GM23248 (cell line): Measurements from ENCODE around the gene TM9SF1. TPM values are rescaled to one million over a fixed set of nuclear protein-coding genes. Genes with fewer than 3 reads are reported as not detected.

ENCODE experiments used
- DNase-seq: peaks from one replicate; pipeline ENCODE4 v3.0.0-alpha.2; 2015
- H2AFZ ChIP-seq: fragments of 200-600 bp; sonication (generic); 2 replicates; pipeline ENCODE4 v1.6.1; 2016; ENCODE audit warnings: antibody characterized with exemption
- H3F3A ChIP-seq: fragments of 200-600 bp; sonication (generic); 2 replicates; pipeline ENCODE4 v1.6.1; 2016; ENCODE audit warnings: mild to moderate bottlenecking, antibody characterized with exemption, mixed run types; ENCODE audit not compliant: insufficient read depth
- H3K27ac ChIP-seq: fragments of 200-600 bp; sonication (generic); 2 replicates; pipeline ENCODE4 v1.5.1; 2016; ENCODE audit warnings: mild to moderate bottlenecking
- H3K27me3 ChIP-seq: fragments of 200-600 bp; sonication (generic); replicated peaks from 2 replicates; pipeline ENCODE4 v1.6.1; 2016; ENCODE audit warnings: mild to moderate bottlenecking; ENCODE audit not compliant: insufficient read depth
- H3K36me3 ChIP-seq: fragments of 200-600 bp; sonication (generic); 2 replicates; pipeline ENCODE4 v1.6.1; 2016; ENCODE audit warnings: low read depth, mild to moderate bottlenecking
- H3K4me1 ChIP-seq: fragments of 200-600 bp; sonication (generic); 2 replicates; pipeline ENCODE4 v1.6.1; 2016; ENCODE audit warnings: mild to moderate bottlenecking; ENCODE audit not compliant: insufficient read depth
- H3K4me2 ChIP-seq: fragments of 200-600 bp; sonication (generic); one replicate; pipeline ENCODE4 v1.6.1; 2016; ENCODE audit warnings: mild to moderate bottlenecking; ENCODE audit not compliant: unreplicated experiment
- H3K4me3 ChIP-seq: fragments of 200-600 bp; sonication (generic); 2 replicates; pipeline ENCODE4 v1.5.1; 2016; ENCODE audit warnings: mild to moderate bottlenecking
- H3K79me2 ChIP-seq: fragments of 200-600 bp; sonication (generic); 2 replicates; pipeline ENCODE4 v1.6.1; 2016; ENCODE audit warnings: mild to moderate bottlenecking; ENCODE audit not compliant: insufficient read depth
- H3K9ac ChIP-seq: fragments of 200-600 bp; sonication (generic); 2 replicates; pipeline ENCODE4 v1.6.1; 2016; ENCODE audit warnings: mild to moderate bottlenecking
- H3K9me2 ChIP-seq: fragments of 200-600 bp; sonication (generic); 2 replicates; pipeline ENCODE4 v1.6.1; 2016; ENCODE audit warnings: mixed run types, mild to moderate bottlenecking, moderate library complexity; ENCODE audit not compliant: insufficient read depth
- H3K9me3 ChIP-seq: fragments of 200-600 bp; sonication (generic); one replicate; pipeline ENCODE4 v1.6.1; 2017; ENCODE audit warnings: low read depth
- H4K20me1 ChIP-seq: fragments of 200-600 bp; sonication (generic); 2 replicates; pipeline ENCODE4 v1.6.0; 2016; ENCODE audit not compliant: insufficient read depth
- EZH2 ChIP-seq: fragments of 200-600 bp; sonication (generic); IDR thresholded peaks from 2 replicates; pipeline ENCODE4 v1.6.1; 2018; ENCODE audit warnings: antibody characterized with exemption, mild to moderate bottlenecking; ENCODE audit not compliant: insufficient read depth, poor library complexity, severe bottlenecking
- EZH2phosphoT487 ChIP-seq: fragments of 200-600 bp; sonication (generic); IDR thresholded peaks from 2 replicates; pipeline ENCODE4 v1.6.1; 2018; ENCODE audit warnings: antibody characterized with exemption, moderate library complexity, mild to moderate bottlenecking, low read depth; ENCODE audit not compliant: insufficient read depth
- WGBS, 2 experiments: methylation state at CpG; one replicate each; pipeline ENCODE4 v1.1.6; 2015 to 2017; ENCODE audit warnings: low lambda C conversion rate in 2 of 2, low coverage in 1 of 2; ENCODE audit errors: missing lambda C conversion rate in 2 of 2; 5-methylcytosine and 5-hydroxymethylcytosine counted together
- in situ Hi-C: fragments of 300-500 bp; cut with MboI; formaldehyde crosslinking; loops from 2 replicates; pipeline ENCODE4 v1.15.0; 2020
- polyA plus RNA-seq: library from polyadenylated mRNA; unstranded; fragments of >200 nt; fragmentation: Nextera tagmentation; extraction: Ambion mirVana; gene quantifications from 2 replicates; pipeline ENCODE4 v1.2.1, GENCODE V29; 2016
- total RNA-seq: library from RNA; depleted of rRNA; stranded (reverse); fragments of >200 nt; shearing (Covaris generic); gene quantifications from 2 replicates; pipeline ENCODE4 v1.2.3, GENCODE V29; 2014

TM9SF1 gene
- total and polyA plus RNA-seq, 2 experiments from 2014 or later: 93.8 to 102 TPM

DNA sequence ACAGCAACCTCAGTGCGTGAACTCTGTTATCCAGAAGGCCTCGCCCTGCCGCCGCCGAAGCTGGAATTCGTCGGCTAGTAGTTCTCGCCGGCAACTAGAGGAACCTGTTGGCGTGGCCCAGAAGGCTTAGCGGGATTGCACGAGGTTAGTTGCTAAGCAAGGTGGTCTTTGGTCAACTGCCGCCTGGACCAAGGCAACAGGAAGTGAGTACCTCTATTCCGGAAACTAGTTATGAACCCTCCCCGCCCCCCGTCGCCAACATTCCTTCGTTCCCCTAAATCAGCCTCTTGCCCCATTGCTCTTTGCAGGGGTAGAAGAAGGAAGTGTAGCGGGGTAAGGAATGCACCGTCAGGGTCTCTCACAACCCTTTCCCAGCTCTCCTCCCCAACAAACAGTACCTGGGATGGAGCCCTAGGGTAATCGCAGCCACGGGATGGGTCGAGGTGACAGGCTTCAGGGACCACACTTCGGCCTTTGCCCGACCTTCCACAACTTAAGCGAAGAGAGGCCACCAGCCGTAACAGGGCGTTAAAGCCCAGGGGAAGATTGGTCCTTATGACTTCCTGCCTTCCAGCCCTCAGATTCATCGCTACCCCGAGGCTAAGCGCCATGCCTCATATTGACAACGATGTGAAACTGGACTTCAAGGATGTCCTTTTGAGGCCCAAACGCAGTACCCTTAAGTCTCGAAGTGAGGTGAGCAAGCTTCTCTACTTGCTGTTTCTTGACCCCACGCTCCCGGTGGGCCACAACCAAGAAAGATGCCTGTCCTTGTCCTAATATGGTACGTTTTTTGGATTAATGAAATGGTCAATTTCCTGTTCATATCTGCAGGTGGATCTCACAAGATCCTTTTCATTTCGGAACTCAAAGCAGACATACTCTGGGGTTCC, 37.6 kb upstream of the TM9SF1 start, which contains the start of gene GMPR2:
Gene GMPR2, plus strand, starts transcription at position 285 of the 893 bp plus-strand sequence. Its CDS starts 325 bp downstream, at position 610.
- DNase-seq: peak; percentile 54
- in situ Hi-C loops: no loop called here

DNA sequence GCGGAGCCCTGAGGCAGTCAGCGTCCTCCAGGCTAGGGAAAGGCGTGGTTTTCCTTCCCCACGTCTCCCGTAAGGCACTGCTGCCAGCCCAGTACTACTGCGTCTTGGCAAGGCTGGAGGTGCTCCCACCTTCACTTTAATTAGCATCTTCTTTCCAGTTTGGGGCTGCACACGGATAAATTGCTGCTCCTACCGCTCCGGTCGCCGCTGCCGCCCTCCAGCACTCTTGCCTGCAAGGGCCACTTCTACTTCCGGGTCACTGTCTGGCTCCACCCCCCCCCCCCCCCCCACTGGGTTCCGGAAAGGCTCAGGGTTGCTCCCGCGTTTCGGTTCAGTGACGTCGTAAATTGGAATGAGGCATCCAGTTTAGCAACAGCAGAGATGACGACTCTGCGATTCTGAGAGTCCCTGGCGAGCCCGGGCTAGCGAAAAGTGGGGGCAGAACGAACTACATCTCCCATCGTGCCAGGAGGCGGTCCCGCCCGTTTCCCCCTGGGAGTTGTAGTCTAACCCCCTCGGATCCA, 36.9 kb upstream of the TM9SF1 start, which contains the start of gene NEDD8:
Gene NEDD8, minus strand, starts transcription at position 247 of the 524 bp plus-strand sequence. Its CDS starts 100 bp downstream, at position 147.
- Histone ChIP-seq H4K20me1 (no peaks in the 10 kb centered on the region), H3K27me3 (no peaks in the 10 kb centered on the region), H3K27ac (peak within 1 kb of the TSS; percentile 70), H3K79me2 (peaks cover 88% of the 10 kb centered on the region), H3K9ac (peak within 1 kb of the TSS; percentile 91), H3K4me3 (peak within 1 kb of the TSS; percentile 77), H3K4me1 (peaks cover 14% of the 10 kb centered on the region), H3K9me2 (no peaks in the 10 kb centered on the region), H3K4me2 (peak within 1 kb of the TSS; percentile 94), H2AFZ (peak within 1 kb of the TSS; percentile 80), H3K9me3 (no peaks in the 10 kb centered on the region), H3K36me3 (peaks cover 14% of the 10 kb centered on the region), H3F3A (peaks cover 4% of the 10 kb centered on the region)
- TF ChIP-seq EZH2phosphoT487 (no peak), EZH2 (no peak)
- peak; percentile 99 for DNase-seq
- 0 to 1% methylated on average over 22 to 25 of the region's 30 CpGs for WGBS, 2 experiments
- in situ Hi-C loops: no loop called here

More for the DNA sequence above, 37.6 kb upstream of the TM9SF1 start, which contains the start of gene GMPR2:
- H3K9ac ChIP-seq: peak within 1 kb of the TSS; percentile 91
- H4K20me1 ChIP-seq: no peaks in the 10 kb centered on the region
- H3K4me2 ChIP-seq: peak within 1 kb of the TSS; percentile 94
- H3K27ac ChIP-seq: peak within 1 kb of the TSS; percentile 70
- peak within 1 kb of the TSS; percentile 77 for H3K4me3 ChIP-seq
- H3K9me3 ChIP-seq: no peaks in the 10 kb centered on the region
- H3K36me3 ChIP-seq: peaks cover 9% of the 10 kb centered on the region
- H3F3A ChIP-seq: peaks cover 4% of the 10 kb centered on the region; the same call in 1 of the 2 replicates
- no peaks in the 10 kb centered on the region for H3K27me3 ChIP-seq
- no peaks in the 10 kb centered on the region for H3K9me2 ChIP-seq
- peak within 1 kb of the TSS; percentile 80 for H2AFZ ChIP-seq
- H3K4me1 ChIP-seq: peaks cover 13% of the 10 kb centered on the region
- TF ChIP-seq EZH2phosphoT487 (no peak), EZH2 (no peak)
- 2 to 4% methylated on average over 38 of the region's 38 CpGs for WGBS, 2 experiments
- H3K79me2 ChIP-seq: peaks cover 81% of the 10 kb centered on the region

DNA sequence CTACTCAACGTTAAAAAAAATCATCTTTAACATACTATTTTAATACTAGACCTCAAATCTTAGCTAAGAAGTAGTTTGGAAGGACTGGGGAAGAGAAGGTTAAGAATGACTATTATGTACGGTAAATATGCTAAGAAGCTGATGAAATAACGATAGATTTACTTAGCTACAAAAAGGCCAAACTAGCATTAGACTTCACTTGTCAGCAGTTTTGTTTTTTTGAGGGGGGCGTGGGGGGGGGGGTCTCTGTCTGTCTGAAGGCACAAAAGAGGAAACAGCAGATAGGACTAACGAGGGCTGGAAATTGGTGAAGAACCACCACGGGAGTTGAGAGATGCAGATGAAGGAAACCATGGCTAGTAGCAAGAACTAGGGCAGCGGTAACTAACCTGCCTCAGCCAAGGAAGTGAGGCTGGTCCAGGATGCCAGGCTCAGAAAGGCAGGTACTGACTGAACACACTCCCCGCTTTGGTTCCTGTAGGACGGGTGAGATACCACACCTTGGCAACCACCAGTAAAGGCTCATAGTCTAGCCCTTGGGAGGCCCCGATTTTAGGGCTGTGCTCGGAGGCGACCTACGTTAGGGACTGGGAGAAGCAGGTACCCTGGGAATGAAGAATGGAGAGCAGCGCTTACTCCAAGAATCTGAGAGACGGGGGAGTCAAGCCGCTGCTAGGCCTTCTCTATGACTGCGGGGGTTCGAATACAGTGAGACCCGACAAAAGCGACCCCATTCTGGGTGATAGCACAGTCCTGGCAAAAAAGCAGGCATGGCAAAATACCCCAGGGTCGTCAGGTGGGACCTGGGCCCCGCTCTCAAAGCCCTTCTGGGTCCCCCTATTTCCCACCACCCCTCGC, 36.3 kb upstream of the TM9SF1 start:
- Histone ChIP-seq H3K27ac (peak overlapping the region; percentile 56), H3K9ac (peak overlapping the region; percentile 91), H4K20me1 (no peaks in the 10 kb centered on the region), H3K79me2 (peaks cover 91% of the 10 kb centered on the region), H3K4me3 (peak overlapping the region; percentile 77), H3F3A (peaks cover 11% of the 10 kb centered on the region), H3K4me2 (peak overlapping the region; percentile 94), H3K36me3 (peaks cover 12% of the 10 kb centered on the region), H2AFZ (peak overlapping the region; percentile 80), H3K27me3 (no peaks in the 10 kb centered on the region), H3K9me2 (no peaks in the 10 kb centered on the region), H3K4me1 (peaks cover 21% of the 10 kb centered on the region), H3K9me3 (no peaks in the 10 kb centered on the region)
- in situ Hi-C loops: no loop called here
- no peak for TF ChIP-seq EZH2phosphoT487
- TF ChIP-seq EZH2: no peak
- 5 to 8% methylated on average over 22 to 23 of the region's 23 CpGs for WGBS, 2 experiments
- DNase-seq: peak; percentile 31

DNA sequence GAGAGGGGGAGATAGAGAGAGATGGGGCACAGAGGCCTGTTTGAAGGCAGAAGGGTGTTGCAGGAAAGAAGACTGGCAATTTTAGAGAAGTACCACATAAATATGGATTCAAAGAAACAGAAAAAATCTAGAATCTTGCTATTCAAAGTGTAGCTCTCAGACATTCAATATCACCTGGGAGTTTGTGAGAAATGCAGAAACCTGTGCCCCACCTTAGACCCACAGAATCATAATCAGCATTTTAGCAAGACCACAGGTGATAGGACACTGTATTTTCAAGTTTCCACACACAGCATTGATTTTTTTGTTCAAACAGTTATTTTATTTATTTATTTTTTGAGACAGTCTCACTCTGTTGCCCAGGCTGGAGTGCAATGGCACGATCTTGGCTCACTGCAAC, 33.7 kb upstream of the TM9SF1 start:
- Histone ChIP-seq H3K27me3 (no peaks in the 10 kb centered on the region), H3F3A (peaks cover 26% of the 10 kb centered on the region), H3K27ac (no peak overlapping the region), H4K20me1 (no peaks in the 10 kb centered on the region), H3K4me1 (peaks cover 34% of the 10 kb centered on the region), H2AFZ (no peak overlapping the region), H3K9me3 (no peaks in the 10 kb centered on the region), H3K79me2 (peaks cover 87% of the 10 kb centered on the region), H3K9me2 (no peaks in the 10 kb centered on the region), H3K4me2 (no peak overlapping the region), H3K36me3 (peaks cover 5% of the 10 kb centered on the region; the same call in 1 of the 2 replicates), H3K9ac (no peak overlapping the region), H3K4me3 (no peak overlapping the region)
- in situ Hi-C loops: no loop called here
- TF ChIP-seq EZH2phosphoT487: no peak
- TF ChIP-seq EZH2: no peak
- DNase-seq: no peak
- 37 to 41% methylated on average over 1 of the region's 1 CpG for WGBS, 2 experiments
